GM18858 (cell line): ENCODE results near the gene ZNF385D.
"Not testable (repeated sequence)": the region's sequence is repeated elsewhere in the genome, so short reads cannot be mapped to it uniquely, and the experiment has no call there.

Experiments
- ATAC-seq: cut with Tn5 transposase; IDR thresholded peaks from one replicate; pipeline ENCODE4 v1.9.1; 2021; ENCODE audit not compliant: unreplicated experiment

The ZNF385D gene

GRCh38 chr3:21524133-21524532 is 226.9 kb downstream of the ZNF385D start:
- no peak for ATAC-seq

- ATAC-seq = no peak
Measured at GRCh38 chr3:21520106-21520963, 230.7 kb downstream of the ZNF385D start.

GRCh38 chr3:21517184-21517583 is 233.8 kb downstream of the ZNF385D start:
- no peak for ATAC-seq

- no peak for ATAC-seq
Measured at GRCh38 chr3:21515417-21515816, 235.6 kb downstream of the ZNF385D start.

GRCh38 chr3:21509731-21510470 is 241.1 kb downstream of the ZNF385D start:
- no peak for ATAC-seq

- ATAC-seq = no peak
Measured at GRCh38 chr3:21508246-21508645, 242.8 kb downstream of the ZNF385D start.

GRCh38 chr3:21505711-21506460 is 245.1 kb downstream of the ZNF385D start:
- no peak for ATAC-seq

GRCh38 chr3:21502656-21503055 is 248.4 kb downstream of the ZNF385D start:
- no peak for ATAC-seq

- no peak for ATAC-seq
Measured at GRCh38 chr3:21500834-21501233, 250.2 kb downstream of the ZNF385D start.

GRCh38 chr3:21490671-21491070 is 260.3 kb downstream of the ZNF385D start:
- not testable (repeated sequence) for ATAC-seq

GRCh38 chr3:21487520-21487919 is 263.5 kb downstream of the ZNF385D start:
- no peak for ATAC-seq

GRCh38 chr3:21486024-21486935 is 264.7 kb downstream of the ZNF385D start:
- ATAC-seq = not testable (repeated sequence)

- ATAC-seq = no peak
Measured at GRCh38 chr3:21484828-21485144, 266.2 kb downstream of the ZNF385D start.

GRCh38 chr3:21484057-21484827 is 266.8 kb downstream of the ZNF385D start:
- peak; percentile 60 for ATAC-seq

GRCh38 chr3:21481991-21482390 is 269.0 kb downstream of the ZNF385D start:
- ATAC-seq = no peak

GRCh38 chr3:21477541-21478288 is 273.3 kb downstream of the ZNF385D start:
- no peak for ATAC-seq

GRCh38 chr3:21466476-21466875 is 284.5 kb downstream of the ZNF385D start:
- ATAC-seq = no peak

- no peak for ATAC-seq
Measured at GRCh38 chr3:21464746-21465145, 286.3 kb downstream of the ZNF385D start.

- ATAC-seq = no peak
Measured at GRCh38 chr3:21463319-21463718, 287.7 kb downstream of the ZNF385D start.
